Parathyroid adenoma (tissue), 2 donors: ENCODE measurements around the gene PRRT1.
A peak's percentile ranks its signal among the peaks of the same experiment; 100 is the strongest.

Experiments
- H2AFZ ChIP-seq: fragments of 300-600 bp; sonication (generic); one replicate; pipeline ENCODE4 v1.7.0; 2017; ENCODE audit warnings: antibody characterized with exemption, mild to moderate bottlenecking
- H3K27ac ChIP-seq: fragments of 300-600 bp; sonication (generic); one replicate; pipeline ENCODE4 v1.7.0; 2017
- H3K27me3 ChIP-seq: fragments of 300-600 bp; sonication (generic); one replicate; pipeline ENCODE4 v1.7.0; 2017; ENCODE audit warnings: low read length; ENCODE audit not compliant: control insufficient read depth, insufficient read depth
- H3K36me3 ChIP-seq: fragments of 300-600 bp; sonication (generic); one replicate; pipeline ENCODE4 v1.7.0; 2017; ENCODE audit warnings: low read length; ENCODE audit not compliant: control insufficient read depth, insufficient read depth
- H3K4me1 ChIP-seq: fragments of 300-600 bp; sonication (generic); one replicate; pipeline ENCODE4 v1.7.0; 2017; ENCODE audit warnings: control low read depth
- H3K4me2 ChIP-seq: fragments of 300-600 bp; sonication (generic); one replicate; pipeline ENCODE4 v1.7.0; 2017; ENCODE audit warnings: low read length
- H3K4me3 ChIP-seq: fragments of 300-600 bp; sonication (generic); one replicate; pipeline ENCODE4 v1.7.0; 2017; ENCODE audit warnings: low read depth, low read length
- H3K79me2 ChIP-seq: fragments of 300-600 bp; sonication (generic); one replicate; pipeline ENCODE4 v1.7.0; 2017; ENCODE audit warnings: control low read depth
- H3K9ac ChIP-seq: fragments of 300-600 bp; sonication (generic); one replicate; pipeline ENCODE4 v1.7.0; 2017; ENCODE audit warnings: mild to moderate bottlenecking
- H3K9me3 ChIP-seq: fragments of 300-600 bp; sonication (generic); one replicate; pipeline ENCODE4 v1.7.0; 2017; ENCODE audit warnings: low read length; ENCODE audit not compliant: control insufficient read depth
- TF ChIP-seq, protein P1 (sequence below): fragments of 300-600 bp; sonication (generic); IDR thresholded peaks from one replicate; pipeline ENCODE4 v1.7.0; 2017; ENCODE audit warnings: antibody characterized with exemption, mild to moderate bottlenecking
- donor health status: primary hyperparathyroidism.

PRRT1 gene

GRCh38 chr6:32123681-32124080 is 28.1 kb downstream of the PRRT1 start:
- TF ChIP-seq, protein P1, sequence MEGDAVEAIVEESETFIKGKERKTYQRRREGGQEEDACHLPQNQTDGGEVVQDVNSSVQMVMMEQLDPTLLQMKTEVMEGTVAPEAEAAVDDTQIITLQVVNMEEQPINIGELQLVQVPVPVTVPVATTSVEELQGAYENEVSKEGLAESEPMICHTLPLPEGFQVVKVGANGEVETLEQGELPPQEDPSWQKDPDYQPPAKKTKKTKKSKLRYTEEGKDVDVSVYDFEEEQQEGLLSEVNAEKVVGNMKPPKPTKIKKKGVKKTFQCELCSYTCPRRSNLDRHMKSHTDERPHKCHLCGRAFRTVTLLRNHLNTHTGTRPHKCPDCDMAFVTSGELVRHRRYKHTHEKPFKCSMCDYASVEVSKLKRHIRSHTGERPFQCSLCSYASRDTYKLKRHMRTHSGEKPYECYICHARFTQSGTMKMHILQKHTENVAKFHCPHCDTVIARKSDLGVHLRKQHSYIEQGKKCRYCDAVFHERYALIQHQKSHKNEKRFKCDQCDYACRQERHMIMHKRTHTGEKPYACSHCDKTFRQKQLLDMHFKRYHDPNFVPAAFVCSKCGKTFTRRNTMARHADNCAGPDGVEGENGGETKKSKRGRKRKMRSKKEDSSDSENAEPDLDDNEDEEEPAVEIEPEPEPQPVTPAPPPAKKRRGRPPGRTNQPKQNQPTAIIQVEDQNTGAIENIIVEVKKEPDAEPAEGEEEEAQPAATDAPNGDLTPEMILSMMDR, result no peak
- H3K4me1 ChIP-seq, result peaks cover 13% of the 10 kb centered on the region
- no peak overlapping the region for H2AFZ ChIP-seq
- H3K36me3 ChIP-seq, result no peaks in the 10 kb centered on the region
- no peak overlapping the region for H3K9ac ChIP-seq
- no peak overlapping the region for H3K27ac ChIP-seq
- peaks cover 14% of the 10 kb centered on the region for H3K79me2 ChIP-seq
- no peaks in the 10 kb centered on the region for H3K27me3 ChIP-seq
- no peaks in the 10 kb centered on the region for H3K9me3 ChIP-seq
- no peak overlapping the region for H3K4me2 ChIP-seq
- H3K4me3 ChIP-seq, result no peak overlapping the region

DNA sequence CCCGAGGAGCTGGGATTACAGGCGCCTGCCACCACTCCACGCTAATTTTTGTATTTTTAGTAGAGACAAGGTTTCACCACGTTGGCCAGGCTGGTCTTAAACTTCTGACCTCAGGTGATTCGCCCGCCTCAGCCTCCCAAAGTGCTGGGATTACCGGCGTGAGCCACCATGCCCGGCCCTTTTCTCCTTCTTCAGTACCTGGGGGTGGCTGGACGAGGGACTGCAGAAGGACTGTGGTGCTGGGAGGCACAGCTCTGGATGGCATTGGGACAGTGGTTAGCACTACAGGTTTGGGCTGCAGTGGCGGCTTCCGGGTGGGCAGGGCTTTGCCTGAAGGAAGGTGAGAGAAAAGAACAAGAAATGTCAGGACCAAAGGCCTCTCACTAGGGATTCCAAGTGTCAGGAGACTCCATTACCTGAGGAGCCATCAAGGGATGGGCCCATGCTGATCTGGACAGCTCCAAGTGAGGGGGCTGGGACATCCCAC is 31.1 kb downstream of the PRRT1 start:
- H3K4me2 ChIP-seq, result no peak overlapping the region
- H2AFZ ChIP-seq, result no peak overlapping the region
- H3K4me1 ChIP-seq, result no peaks in the 10 kb centered on the region
- H3K27me3 ChIP-seq, result no peaks in the 10 kb centered on the region
- H3K9ac ChIP-seq, result no peak overlapping the region
- no peaks in the 10 kb centered on the region for H3K9me3 ChIP-seq
- H3K27ac ChIP-seq, result no peak overlapping the region
- H3K36me3 ChIP-seq, result no peaks in the 10 kb centered on the region
- H3K79me2 ChIP-seq, result no peaks in the 10 kb centered on the region
- no peak overlapping the region for H3K4me3 ChIP-seq
- TF ChIP-seq, protein P1, result no peak

- H3K9ac ChIP-seq, result no peak overlapping the region
Measured at GRCh38 chr6:32118782-32119628, 32.7 kb downstream of the PRRT1 start.

GRCh38 chr6:32117461-32117860 is 34.3 kb downstream of the PRRT1 start:
- H3K27me3 ChIP-seq, result no peaks in the 10 kb centered on the region
- no peak overlapping the region for H3K4me2 ChIP-seq
- H3K79me2 ChIP-seq, result no peaks in the 10 kb centered on the region
- H3K9me3 ChIP-seq, result no peaks in the 10 kb centered on the region
- no peak overlapping the region for H3K27ac ChIP-seq
- no peak overlapping the region for H3K9ac ChIP-seq
- H3K36me3 ChIP-seq, result no peaks in the 10 kb centered on the region
- H2AFZ ChIP-seq, result no peak overlapping the region
- H3K4me3 ChIP-seq, result no peak overlapping the region
- no peaks in the 10 kb centered on the region for H3K4me1 ChIP-seq
- TF ChIP-seq, protein P1, result no peak

More at GRCh38 chr6:32118782-32119628, 32.7 kb downstream of the PRRT1 start:
- Histone ChIP-seq H3K79me2 (no peaks in the 10 kb centered on the region), H3K27me3 (no peaks in the 10 kb centered on the region), H2AFZ (no peak overlapping the region), H3K36me3 (no peaks in the 10 kb centered on the region), H3K4me2 (peak overlapping the region; percentile 12), H3K4me1 (no peaks in the 10 kb centered on the region), H3K27ac (no peak overlapping the region), H3K9me3 (no peaks in the 10 kb centered on the region), H3K4me3 (peak overlapping the region; percentile 28)
- TF ChIP-seq, protein P1, result peak; percentile 94

- H3K27ac ChIP-seq, result no peak overlapping the region
- H3K4me1 ChIP-seq, result no peaks in the 10 kb centered on the region
- H3K27me3 ChIP-seq, result no peaks in the 10 kb centered on the region
- H3K9me3 ChIP-seq, result no peaks in the 10 kb centered on the region
- H3K4me3 ChIP-seq, result no peak overlapping the region
- TF ChIP-seq, protein P1, result peak; percentile 27
- no peak overlapping the region for H3K9ac ChIP-seq
- no peaks in the 10 kb centered on the region for H3K36me3 ChIP-seq
- no peak overlapping the region for H2AFZ ChIP-seq
- H3K79me2 ChIP-seq, result no peaks in the 10 kb centered on the region
- no peak overlapping the region for H3K4me2 ChIP-seq
Measured at GRCh38 chr6:32116674-32117073, 35.1 kb downstream of the PRRT1 start.
